Activated CD4-positive, alpha-beta memory T cell treated with anti-CD3 and anti-CD28 coated beads, Interleukin-2, amount 10 ng/mL, durations not matched to agents 7 days and 5 days (primary cell): Measurements from ENCODE around the gene PPFIA1. TPM values are rescaled to one million over a fixed set of nuclear protein-coding genes. Genes with fewer than 3 reads are reported as not detected.

ENCODE experiments used
- total RNA-seq, 2 experiments: library from RNA; stranded (reverse); gene quantifications; one replicate each; pipeline ENCODE4 v1.2.3, GENCODE V29; 2021

Gene PPFIA1
- total RNA-seq, 2 experiments from 2014 or later: 22.5 to 23.8 TPM

Other genes with a start within 250 kb of the PPFIA1 start
- gene ANO1, start 192.4 kb upstream of the PPFIA1 start, total RNA-seq: not detected
- gene FADD, start 67.4 kb upstream of the PPFIA1 start, total RNA-seq: 10 to 100 TPM; 39.5 to 39.8 TPM
- gene CTTN, start 127.8 kb downstream of the PPFIA1 start, total RNA-seq: 1 to 10 TPM; 1.7 to 1.9 TPM